Erythroblast (primary cell): ENCODE measurements around the gene CACNA1I.

Experiments used
- DNase-seq, 2 experiments: peaks; one replicate each; lab custom pipeline; 2025; lab: John Stamatoyannopoulos, UW
- GATA1 ChIP-seq: IDR thresholded peaks from 2 replicates; pipeline ENCODE4 v1.6.1; 2011; ENCODE audit warnings: low read depth, mild to moderate bottlenecking, control low read depth, low read length, moderate library complexity
- POLR2A ChIP-seq: IDR thresholded peaks from 2 replicates; pipeline ENCODE4 v1.6.1; 2011; ENCODE audit warnings: mild to moderate bottlenecking, low read length

The CACNA1I gene

GRCh38 chr22:39686178-39686620 lies 115.6 kb downstream of the CACNA1I start:
- no peak for TF ChIP-seq POLR2A
- no peak for TF ChIP-seq GATA1
- no peak for DNase-seq

DNA sequence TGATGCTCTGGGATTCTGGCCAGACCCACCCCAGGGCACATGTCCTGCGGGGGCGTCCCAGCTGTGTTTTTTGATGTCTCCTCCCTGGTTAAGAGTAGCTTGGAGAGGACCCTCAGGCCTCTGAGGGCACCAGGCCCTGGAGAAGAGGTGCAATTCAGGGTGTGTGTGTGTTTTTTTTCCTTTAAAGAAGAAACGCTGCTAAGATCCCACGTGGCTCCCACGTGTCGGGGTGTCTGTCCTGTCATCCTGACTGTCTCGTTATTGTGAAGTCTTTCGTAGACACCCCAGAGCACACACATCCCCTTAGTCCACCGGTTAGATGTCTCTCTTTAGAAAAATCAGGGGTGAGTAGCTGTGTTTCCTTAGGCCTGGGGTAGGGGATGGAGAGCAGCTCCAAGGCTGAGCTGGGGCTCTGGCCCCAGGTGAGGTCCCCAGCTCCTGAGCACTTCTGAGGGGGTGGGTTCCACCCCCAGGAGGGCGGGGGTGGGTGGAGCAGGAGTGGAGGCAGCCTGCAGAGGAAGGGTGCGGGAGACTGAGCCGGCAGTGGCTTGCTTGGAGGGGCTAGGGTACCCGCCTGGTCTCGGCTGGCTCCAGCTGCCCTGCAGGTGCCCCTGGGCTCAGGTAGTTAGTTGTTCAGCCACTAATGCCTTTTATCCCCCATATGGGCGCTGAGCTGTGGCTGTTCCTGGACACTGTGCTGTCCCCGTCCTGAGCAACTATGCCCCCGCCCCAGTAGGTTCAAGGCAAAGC lies 116.4 kb downstream of the CACNA1I start:
- no peak for DNase-seq
- TF ChIP-seq POLR2A (no peak), GATA1 (no peak)

DNA sequence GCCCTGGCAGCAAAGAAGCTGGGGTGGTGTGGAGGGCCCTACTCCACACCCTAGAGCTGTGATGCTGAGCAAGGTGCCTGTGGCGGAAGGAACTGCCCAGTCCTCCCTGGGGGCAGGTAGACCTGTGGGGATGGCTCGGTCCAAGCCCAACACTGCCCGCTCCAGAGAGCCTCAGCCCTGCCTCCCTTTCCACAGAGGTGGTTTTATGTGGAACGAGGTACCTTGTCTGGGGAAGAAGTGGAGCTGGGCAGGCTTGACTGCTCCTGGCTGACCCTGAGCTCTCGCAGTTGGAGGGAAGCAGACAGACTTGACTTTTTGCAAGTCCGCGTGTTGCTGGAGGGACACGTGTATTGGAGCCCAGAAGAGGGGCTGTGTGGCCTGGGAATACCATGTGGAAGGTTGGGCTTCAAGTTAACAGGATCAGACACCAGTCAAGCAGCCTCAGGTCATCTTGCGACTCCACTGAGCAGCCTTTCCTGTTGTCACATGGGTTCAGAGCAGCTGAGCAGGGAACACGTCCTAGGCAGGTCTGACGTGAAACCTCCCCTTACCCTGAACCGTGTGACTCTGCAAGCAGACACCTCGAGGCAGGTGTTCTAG lies 117.7 kb downstream of the CACNA1I start:
- no peak for DNase-seq
- TF ChIP-seq POLR2A (no peak), GATA1 (no peak)

- DNase-seq, result no peak
- TF ChIP-seq GATA1 (no peak), POLR2A (no peak)
Observed at GRCh38 chr22:39689421-39689820, 118.9 kb downstream of the CACNA1I start.

- DNase-seq, result no peak
Observed at GRCh38 chr22:39690881-39691605, 120.5 kb downstream of the CACNA1I start.

GRCh38 chr22:39693943-39694500 lies 123.5 kb downstream of the CACNA1I start:
- DNase-seq, result no peak
- TF ChIP-seq POLR2A (no peak), GATA1 (no peak)

More at GRCh38 chr22:39690881-39691605, 120.5 kb downstream of the CACNA1I start:
- TF ChIP-seq POLR2A (no peak), GATA1 (no peak)

DNA sequence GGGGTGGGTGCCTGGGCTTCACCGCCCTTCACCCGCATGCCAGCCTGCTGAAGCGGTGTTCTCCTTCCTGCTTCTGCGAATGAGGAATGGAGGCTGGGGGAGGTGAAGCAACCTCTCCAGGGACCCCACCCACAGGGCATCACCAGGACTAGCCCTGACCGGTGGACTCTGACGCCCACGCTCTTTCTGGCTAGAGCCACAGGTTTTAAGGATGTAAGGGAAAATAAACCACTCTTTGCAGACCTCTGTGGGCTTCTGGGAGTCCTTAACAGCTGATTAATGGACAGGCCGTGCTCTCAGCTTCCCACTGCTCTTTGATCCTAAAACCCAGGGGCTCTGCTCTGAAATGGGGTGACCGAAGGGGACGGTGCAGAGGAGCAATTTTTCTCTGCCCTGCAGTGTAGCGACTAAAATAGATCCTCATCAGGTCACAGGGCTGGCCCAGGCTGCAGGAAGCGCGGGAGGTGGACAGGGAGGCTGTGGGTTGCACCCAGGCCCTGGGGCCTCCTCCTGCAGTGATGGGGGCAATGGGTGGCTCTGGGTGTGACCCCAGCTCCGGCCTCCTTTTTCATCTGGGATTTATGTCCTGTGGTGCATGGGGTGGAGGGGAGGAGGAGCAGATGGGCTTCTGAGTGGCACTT lies 127.4 kb downstream of the CACNA1I start:
- DNase-seq, result no peak
- TF ChIP-seq GATA1 (no peak), POLR2A (no peak)

DNA sequence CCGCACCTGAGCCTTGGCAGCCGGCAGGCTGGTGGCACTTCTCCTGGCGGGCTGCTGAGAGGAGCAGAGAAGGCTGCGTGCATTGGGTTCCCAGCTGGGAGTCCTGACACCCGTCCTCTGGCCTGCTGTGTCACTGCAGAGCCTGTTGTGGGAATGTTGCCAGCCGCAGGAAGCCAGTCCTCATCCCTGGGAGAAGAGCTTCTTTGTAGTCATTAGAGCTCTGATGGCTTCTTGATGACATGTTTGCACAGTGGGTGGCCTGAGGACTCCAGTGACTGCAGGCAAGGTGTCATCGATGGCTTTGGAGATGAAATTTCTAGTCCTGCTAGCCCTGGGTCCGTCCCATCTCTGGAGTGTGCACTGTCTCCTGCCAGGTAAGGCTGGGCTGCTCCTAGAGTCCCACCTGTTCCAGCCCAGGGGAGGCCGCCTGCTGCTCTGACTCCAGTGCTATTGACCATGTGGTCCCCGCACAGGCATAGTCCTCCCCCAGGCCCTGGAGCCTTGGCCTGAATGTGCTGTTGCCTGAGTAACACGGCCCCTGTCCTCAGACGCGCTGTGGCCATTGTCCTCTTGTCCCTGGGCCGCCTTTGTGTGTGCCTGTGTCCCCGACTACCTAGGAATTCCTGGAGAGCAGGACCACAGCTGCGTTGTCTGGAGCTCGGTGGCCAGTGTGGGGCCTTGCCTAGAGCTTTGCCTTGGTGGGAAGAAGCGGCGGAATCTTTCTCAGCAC lies 129.2 kb downstream of the CACNA1I start:
- no peak for TF ChIP-seq POLR2A
- no peak for TF ChIP-seq GATA1

GRCh38 chr22:39700565-39700964 lies 130.0 kb downstream of the CACNA1I start:
- DNase-seq, result no peak
- no peak for TF ChIP-seq GATA1
- no peak for TF ChIP-seq POLR2A

More for the DNA sequence above, 129.2 kb downstream of the CACNA1I start:
- no peak for DNase-seq

DNA sequence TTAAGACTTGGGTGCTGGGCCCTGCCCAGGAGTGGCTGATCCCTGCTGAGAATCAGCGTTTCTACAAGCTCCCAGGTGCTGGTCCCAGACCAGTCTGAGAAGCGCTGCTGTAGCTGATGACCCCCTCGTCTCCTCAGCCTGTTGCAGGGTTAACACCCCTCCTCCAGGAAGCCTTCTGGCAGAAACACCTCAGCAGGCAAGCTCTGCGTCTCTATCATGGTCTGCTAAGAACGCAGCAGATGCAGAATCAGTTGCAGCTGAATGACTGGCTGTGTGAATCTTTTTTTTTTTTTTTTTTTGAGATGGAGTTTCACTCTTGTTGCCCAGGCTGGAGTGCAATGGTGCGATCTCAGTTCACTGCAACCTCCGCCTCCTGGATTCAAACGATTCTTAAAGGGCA lies 132.5 kb downstream of the CACNA1I start:
- no peak for DNase-seq
- no peak for TF ChIP-seq GATA1
- TF ChIP-seq POLR2A, result no peak

DNA sequence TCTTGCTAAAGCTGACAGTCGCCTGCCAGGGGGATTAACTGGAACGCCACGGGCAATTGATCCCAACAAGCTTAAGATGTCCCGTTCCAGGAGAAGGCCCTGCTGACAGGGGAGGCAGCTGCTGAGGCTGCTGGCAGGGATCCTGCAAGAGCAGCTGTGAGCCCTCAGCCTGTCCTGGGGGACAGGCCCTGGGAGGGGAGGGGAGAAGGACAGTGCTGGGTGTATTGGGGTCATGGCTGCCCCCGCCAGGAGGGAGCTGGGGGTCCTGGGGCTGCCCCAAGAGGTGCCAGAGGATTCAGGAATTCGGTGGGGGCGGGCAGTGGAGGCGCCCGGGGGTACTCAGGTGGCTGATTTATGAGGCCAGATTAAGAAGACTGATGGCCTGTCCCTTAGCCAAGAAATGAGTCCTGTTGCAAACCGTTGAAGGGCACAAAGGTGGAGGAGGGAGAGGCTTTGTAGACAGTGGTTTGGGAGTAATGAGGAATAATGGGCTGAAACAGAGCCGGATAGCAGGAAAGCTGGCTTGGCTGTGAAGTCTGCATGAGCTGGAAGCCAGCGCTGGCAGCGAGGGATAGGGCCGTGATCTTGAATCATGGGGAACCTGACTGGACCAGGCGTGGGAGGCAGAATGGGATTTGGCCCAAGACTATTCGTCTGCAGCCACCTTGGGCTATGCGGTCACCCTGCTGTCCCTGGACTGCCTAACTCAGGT lies 133.5 kb downstream of the CACNA1I start:
- DNase-seq, result no peak
- TF ChIP-seq GATA1 (no peak), POLR2A (no peak)

GRCh38 chr22:39705386-39705785 lies 134.8 kb downstream of the CACNA1I start:
- DNase-seq, result no peak
- no peak for TF ChIP-seq GATA1
- TF ChIP-seq POLR2A, result no peak
